Measurements from ENCODE around the gene PDS5A. TPM values are rescaled to one million over a fixed set of nuclear protein-coding genes. Genes with fewer than 3 reads are reported as not detected.
A peak's percentile ranks its signal among the peaks of the same experiment; 100 is the strongest.
"Not testable (repeated sequence)": the region's sequence is repeated elsewhere in the genome, so short reads cannot be mapped to it uniquely, and the experiment has no call there.

Gene PDS5A
- total RNA-seq, 2 donors from 2014 or later, result 88.2 to 98.6 TPM

DNA sequence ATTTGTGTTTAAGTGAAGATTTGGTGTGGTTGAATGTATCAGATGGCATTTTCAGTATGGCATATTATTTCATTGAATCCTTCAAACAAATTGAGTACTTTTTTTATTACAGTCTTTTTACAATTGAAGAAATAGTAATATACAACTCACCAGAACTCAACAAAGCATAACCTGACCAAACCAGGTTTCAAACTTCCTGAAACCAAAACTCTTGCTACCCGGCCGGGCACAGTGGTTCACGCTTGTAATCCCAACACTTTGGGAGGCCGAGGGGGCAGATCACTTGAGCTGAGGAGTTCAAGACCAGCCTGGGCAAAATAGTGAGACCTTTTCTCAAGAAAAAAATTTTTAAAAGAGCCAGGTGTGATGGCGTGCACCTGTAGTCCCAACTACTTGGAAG, 185.6 kb downstream of the PDS5A start:
- Mint-ChIP-seq H3K27ac (no peak overlapping the region), H3K4me1 (no peaks in the 10 kb centered on the region), H3K36me3 (ENCODE audit: low read depth) (no peaks in the 10 kb centered on the region), H3K4me3 (no peak overlapping the region), H3K27me3 (ENCODE audit: insufficient read depth) (no peaks in the 10 kb centered on the region), H3K9me3 (no peaks in the 10 kb centered on the region)
- 83 to 96% methylated on average over 2 to 5 of the region's 5 CpGs for WGBS, 2 experiments (ENCODE audit: insufficient coverage in 1 of 2, insufficient read length in 1 of 2)
- Histone ChIP-seq H3K4me1 (ENCODE audit: control insufficient read depth, insufficient read depth, low read length) (no peaks in the 10 kb centered on the region), H3K9me3 (ENCODE audit: control insufficient read depth, low read length) (no peaks in the 10 kb centered on the region), H3K9ac (ENCODE audit: extremely low read depth, low read length, poor library complexity, severe bottlenecking) (no peak overlapping the region), H3K36me3 (ENCODE audit: control insufficient read depth, insufficient read depth, low read length) (no peaks in the 10 kb centered on the region), H3K27ac (ENCODE audit: low read depth, low read length) (no peak overlapping the region), H3K4me3 (ENCODE audit: low read length) (no peak overlapping the region), H3K27me3 (ENCODE audit: control insufficient read depth, insufficient read depth, low read length, poor library complexity, severe bottlenecking) (no peaks in the 10 kb centered on the region)
- TF ChIP-seq, protein P1, sequence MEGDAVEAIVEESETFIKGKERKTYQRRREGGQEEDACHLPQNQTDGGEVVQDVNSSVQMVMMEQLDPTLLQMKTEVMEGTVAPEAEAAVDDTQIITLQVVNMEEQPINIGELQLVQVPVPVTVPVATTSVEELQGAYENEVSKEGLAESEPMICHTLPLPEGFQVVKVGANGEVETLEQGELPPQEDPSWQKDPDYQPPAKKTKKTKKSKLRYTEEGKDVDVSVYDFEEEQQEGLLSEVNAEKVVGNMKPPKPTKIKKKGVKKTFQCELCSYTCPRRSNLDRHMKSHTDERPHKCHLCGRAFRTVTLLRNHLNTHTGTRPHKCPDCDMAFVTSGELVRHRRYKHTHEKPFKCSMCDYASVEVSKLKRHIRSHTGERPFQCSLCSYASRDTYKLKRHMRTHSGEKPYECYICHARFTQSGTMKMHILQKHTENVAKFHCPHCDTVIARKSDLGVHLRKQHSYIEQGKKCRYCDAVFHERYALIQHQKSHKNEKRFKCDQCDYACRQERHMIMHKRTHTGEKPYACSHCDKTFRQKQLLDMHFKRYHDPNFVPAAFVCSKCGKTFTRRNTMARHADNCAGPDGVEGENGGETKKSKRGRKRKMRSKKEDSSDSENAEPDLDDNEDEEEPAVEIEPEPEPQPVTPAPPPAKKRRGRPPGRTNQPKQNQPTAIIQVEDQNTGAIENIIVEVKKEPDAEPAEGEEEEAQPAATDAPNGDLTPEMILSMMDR (conservative IDR thresholded peaks at IDR 0.05), result no peak
- DNase-seq, result peak; percentile 19

DNA sequence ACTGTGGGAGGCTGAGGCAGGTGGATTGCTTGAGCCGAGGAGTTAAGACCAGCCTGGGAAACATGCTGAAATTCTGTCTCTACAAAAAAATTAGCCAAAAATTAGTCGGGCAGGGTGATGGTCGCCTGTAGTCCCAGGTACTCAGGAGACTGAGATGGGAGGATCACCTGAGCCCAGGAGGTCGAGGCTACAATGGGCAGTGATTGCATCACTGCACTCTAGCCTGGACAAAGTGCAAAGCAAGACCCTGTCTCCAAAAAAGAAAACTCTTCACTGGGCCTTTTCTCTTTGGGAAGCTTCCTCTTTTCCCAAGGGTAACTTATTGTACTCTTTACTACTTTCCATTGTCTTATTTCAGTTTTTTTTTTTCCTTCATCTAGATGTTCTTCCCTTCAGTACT, 190.9 kb downstream of the PDS5A start:
- Histone ChIP-seq H3K4me1 (ENCODE audit: control insufficient read depth, insufficient read depth, low read length) (no peaks in the 10 kb centered on the region), H3K4me3 (ENCODE audit: low read length) (no peak overlapping the region), H3K9ac (ENCODE audit: extremely low read depth, low read length, poor library complexity, severe bottlenecking) (no peak overlapping the region), H3K36me3 (ENCODE audit: control insufficient read depth, insufficient read depth, low read length) (peaks cover 11% of the 10 kb centered on the region), H3K27ac (ENCODE audit: low read depth, low read length) (no peak overlapping the region), H3K9me3 (ENCODE audit: control insufficient read depth, low read length) (no peaks in the 10 kb centered on the region), H3K27me3 (ENCODE audit: control insufficient read depth, insufficient read depth, low read length, poor library complexity, severe bottlenecking) (no peaks in the 10 kb centered on the region)
- Mint-ChIP-seq H3K27me3 (ENCODE audit: insufficient read depth) (no peaks in the 10 kb centered on the region), H3K4me1 (no peaks in the 10 kb centered on the region), H3K27ac (no peak overlapping the region), H3K36me3 (ENCODE audit: low read depth) (no peaks in the 10 kb centered on the region), H3K4me3 (no peak overlapping the region), H3K9me3 (no peaks in the 10 kb centered on the region)
- peak; percentile 33 for DNase-seq
- 91 to 97% methylated on average over 4 of the region's 4 CpGs for WGBS, 2 experiments (ENCODE audit: insufficient coverage in 1 of 2, insufficient read length in 1 of 2)
- TF ChIP-seq, protein P1 (conservative IDR thresholded peaks at IDR 0.05), result no peak

DNA sequence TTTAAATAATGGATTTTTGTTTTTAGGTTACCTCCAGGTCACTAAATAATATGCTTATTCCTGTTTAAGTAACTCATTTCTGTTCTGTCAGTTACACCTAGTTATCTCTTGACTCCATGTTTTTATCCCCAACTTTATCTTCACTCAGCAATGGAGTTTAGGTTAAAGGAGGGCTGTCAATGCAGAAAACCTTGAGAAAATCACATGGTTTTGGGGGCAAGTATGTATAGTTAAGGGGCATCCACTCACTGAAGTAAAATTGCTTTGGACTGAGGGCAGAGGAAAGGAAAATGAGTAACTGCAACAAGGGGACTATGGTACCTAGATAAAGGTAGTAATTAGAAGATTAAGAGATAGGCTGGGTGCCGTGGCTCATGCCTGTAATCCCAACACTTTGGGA, 192.6 kb downstream of the PDS5A start:
- 67 to 100% methylated on average over 1 of the region's 1 CpG for WGBS, 2 experiments (ENCODE audit: insufficient coverage in 1 of 2, insufficient read length in 1 of 2)
- H3K27me3 ChIP-seq (ENCODE audit: control insufficient read depth, insufficient read depth, low read length, poor library complexity, severe bottlenecking), result no peaks in the 10 kb centered on the region

DNA sequence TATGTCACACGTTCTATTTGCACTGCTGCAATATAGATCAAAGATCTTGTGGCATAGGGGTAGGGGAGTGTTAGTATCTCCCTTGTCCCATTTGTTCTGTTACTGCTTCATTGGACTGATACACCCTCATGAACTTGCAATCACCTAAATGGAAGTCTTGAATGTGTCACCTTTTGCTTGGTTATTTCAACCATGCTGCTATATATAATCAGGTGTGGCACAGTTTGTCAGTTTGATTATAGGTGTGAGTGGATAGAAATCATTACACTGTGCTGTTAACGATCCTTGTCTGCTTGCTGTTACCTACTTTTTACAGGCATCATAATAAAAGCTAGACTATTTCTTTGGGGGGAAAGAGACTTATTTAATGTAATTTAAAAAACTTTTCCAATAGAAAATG, 195.7 kb downstream of the PDS5A start:
- H3K4me1 ChIP-seq (ENCODE audit: control insufficient read depth, insufficient read depth, low read length); H3K9ac ChIP-seq (ENCODE audit: extremely low read depth, low read length, poor library complexity, severe bottlenecking); H3K27me3 Mint-ChIP-seq (ENCODE audit: insufficient read depth); H3K4me1 Mint-ChIP-seq; H3K27me3 ChIP-seq (ENCODE audit: control insufficient read depth, insufficient read depth, low read length, poor library complexity, severe bottlenecking); H3K9me3 ChIP-seq (ENCODE audit: control insufficient read depth, low read length); DNase-seq; H3K4me3 ChIP-seq (ENCODE audit: low read length); H3K4me3 Mint-ChIP-seq; H3K27ac ChIP-seq (ENCODE audit: low read depth, low read length); H3K27ac Mint-ChIP-seq; H3K9me3 Mint-ChIP-seq: not testable (repeated sequence)
- H3K36me3 ChIP-seq (ENCODE audit: control insufficient read depth, insufficient read depth, low read length), result peaks cover 57% of the 10 kb centered on the region
- WGBS, 2 experiments (ENCODE audit: insufficient coverage in 1 of 2, insufficient read length in 1 of 2), result 100% methylated on average over 1 of the region's 2 CpGs; no CpG with 5 or more reads in 1 of the 2 experiments
- H3K36me3 Mint-ChIP-seq (ENCODE audit: low read depth), result peaks cover 22% of the 10 kb centered on the region

More for the DNA sequence above, 192.6 kb downstream of the PDS5A start:
- Histone ChIP-seq H3K9ac (ENCODE audit: extremely low read depth, low read length, poor library complexity, severe bottlenecking) (no peak overlapping the region), H3K4me3 (ENCODE audit: low read length) (no peak overlapping the region), H3K27ac (ENCODE audit: low read depth, low read length) (no peak overlapping the region), H3K9me3 (ENCODE audit: control insufficient read depth, low read length) (no peaks in the 10 kb centered on the region), H3K36me3 (ENCODE audit: control insufficient read depth, insufficient read depth, low read length) (peaks cover 28% of the 10 kb centered on the region), H3K4me1 (ENCODE audit: control insufficient read depth, insufficient read depth, low read length) (no peaks in the 10 kb centered on the region)
- Mint-ChIP-seq H3K27me3 (ENCODE audit: insufficient read depth) (no peaks in the 10 kb centered on the region), H3K4me3 (no peak overlapping the region), H3K36me3 (ENCODE audit: low read depth) (peaks cover 4% of the 10 kb centered on the region), H3K27ac (no peak overlapping the region), H3K4me1 (no peaks in the 10 kb centered on the region), H3K9me3 (no peaks in the 10 kb centered on the region)
- DNase-seq, result no peak
- TF ChIP-seq, protein P1 (conservative IDR thresholded peaks at IDR 0.05), result no peak

All from endodermal cell (in vitro differentiated cells).